ENCODE results near the gene HELZ. TPM values are rescaled to one million over a fixed set of nuclear protein-coding genes. Genes with fewer than 3 reads are reported as not detected.

The HELZ gene
- total and polyA plus RNA-seq, 4 donors = 5.5 to 175 (median 27.8) TPM

DNA sequence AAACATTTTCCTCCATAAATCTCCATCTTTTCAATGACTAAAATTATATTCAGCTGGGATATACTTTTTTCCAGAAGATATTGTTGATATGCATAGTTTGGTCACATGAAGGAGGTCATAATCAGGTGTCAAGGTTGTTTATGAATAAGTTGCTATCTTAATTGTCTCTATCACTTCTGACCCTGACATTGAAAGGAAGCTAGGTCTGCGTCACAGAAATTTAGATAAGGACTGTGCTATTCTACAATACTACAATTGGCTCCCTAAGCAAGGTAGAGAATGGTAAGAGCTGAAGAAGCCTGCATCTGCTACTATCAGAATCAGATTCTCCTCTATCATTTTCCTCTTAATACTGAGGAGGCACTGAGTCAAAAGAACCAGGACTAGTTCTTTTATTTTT lies 133.2 kb downstream of the HELZ start:
- H3K27me3 ChIP-seq (ENCODE audit: control insufficient read depth in 3 of 3, insufficient read depth in 3 of 3, low read length in 2 of 3) = no peaks in the 10 kb centered on the region
- no peaks in the 10 kb centered on the region for H3K9me3 ChIP-seq (ENCODE audit: control insufficient read depth in 4 of 4, insufficient read depth in 3 of 4, low read length in 3 of 4)
- ATAC-seq (ENCODE audit: insufficient read depth, low FRiP score) = no peak
- TF ChIP-seq, protein P1, sequence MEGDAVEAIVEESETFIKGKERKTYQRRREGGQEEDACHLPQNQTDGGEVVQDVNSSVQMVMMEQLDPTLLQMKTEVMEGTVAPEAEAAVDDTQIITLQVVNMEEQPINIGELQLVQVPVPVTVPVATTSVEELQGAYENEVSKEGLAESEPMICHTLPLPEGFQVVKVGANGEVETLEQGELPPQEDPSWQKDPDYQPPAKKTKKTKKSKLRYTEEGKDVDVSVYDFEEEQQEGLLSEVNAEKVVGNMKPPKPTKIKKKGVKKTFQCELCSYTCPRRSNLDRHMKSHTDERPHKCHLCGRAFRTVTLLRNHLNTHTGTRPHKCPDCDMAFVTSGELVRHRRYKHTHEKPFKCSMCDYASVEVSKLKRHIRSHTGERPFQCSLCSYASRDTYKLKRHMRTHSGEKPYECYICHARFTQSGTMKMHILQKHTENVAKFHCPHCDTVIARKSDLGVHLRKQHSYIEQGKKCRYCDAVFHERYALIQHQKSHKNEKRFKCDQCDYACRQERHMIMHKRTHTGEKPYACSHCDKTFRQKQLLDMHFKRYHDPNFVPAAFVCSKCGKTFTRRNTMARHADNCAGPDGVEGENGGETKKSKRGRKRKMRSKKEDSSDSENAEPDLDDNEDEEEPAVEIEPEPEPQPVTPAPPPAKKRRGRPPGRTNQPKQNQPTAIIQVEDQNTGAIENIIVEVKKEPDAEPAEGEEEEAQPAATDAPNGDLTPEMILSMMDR (IDR thresholded peaks at IDR 0.05; ENCODE audit: control extremely low read depth, extremely low read depth) = no peak
- no peak overlapping the region for H3K9ac ChIP-seq (ENCODE audit: insufficient read depth in 1 of 2, low read length in 2 of 2)
- H3K4me1 ChIP-seq (ENCODE audit: control insufficient read depth in 5 of 5, insufficient read depth in 5 of 5, low read length in 5 of 5) = peaks cover 0 to 12% (median 0%) of the 10 kb centered on the region in 5 donors
- DNase-seq = no peak
- peak overlapping the region in 1 of 2 donors; percentile 77 for H3K27ac ChIP-seq (ENCODE audit: low read depth in 1 of 2, low read length in 1 of 2)
- H3K36me3 ChIP-seq (ENCODE audit: control insufficient read depth in 4 of 4, insufficient read depth in 4 of 4, low read length in 4 of 4) = peaks cover 15 to 62% (median 42%) of the 10 kb centered on the region in 4 donors
- WGBS, 2 donors = 73 to 74% methylated on average over 1 of the region's 1 CpG
- no peak overlapping the region for H3K4me3 ChIP-seq

DNA sequence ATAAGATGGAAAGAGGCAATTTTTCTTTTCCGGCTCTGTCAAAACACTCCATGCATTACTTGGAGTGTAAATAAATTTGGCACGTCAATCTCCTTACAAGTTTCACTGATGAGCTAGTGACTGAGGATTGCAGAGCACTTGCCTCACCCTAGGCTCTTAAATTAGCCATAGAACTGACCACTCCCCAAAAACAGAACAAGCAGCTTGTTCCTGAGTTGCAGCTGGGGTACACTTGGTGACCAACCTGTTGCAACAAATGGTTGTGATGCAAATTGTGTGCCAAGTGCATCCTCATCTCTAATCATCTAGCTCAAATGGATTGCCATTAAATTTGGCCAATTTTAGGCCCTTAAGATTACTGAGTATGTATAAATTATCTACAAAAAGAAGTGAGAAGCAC lies 133.7 kb downstream of the HELZ start:
- no peaks in the 10 kb centered on the region for H3K27me3 ChIP-seq (ENCODE audit: control insufficient read depth in 3 of 3, insufficient read depth in 3 of 3, low read length in 2 of 3)
- peaks cover 0 to 12% (median 0%) of the 10 kb centered on the region in 5 donors for H3K4me1 ChIP-seq (ENCODE audit: control insufficient read depth in 5 of 5, insufficient read depth in 5 of 5, low read length in 5 of 5)
- no peak overlapping the region for H3K9ac ChIP-seq (ENCODE audit: insufficient read depth in 1 of 2, low read length in 2 of 2)
- H3K27ac ChIP-seq (ENCODE audit: low read depth in 1 of 2, low read length in 1 of 2) = peak overlapping the region in 1 of 2 donors; percentile 77
- H3K4me3 ChIP-seq = no peak overlapping the region
- H3K36me3 ChIP-seq (ENCODE audit: control insufficient read depth in 4 of 4, insufficient read depth in 4 of 4, low read length in 4 of 4) = peaks cover 17 to 62% (median 40%) of the 10 kb centered on the region in 4 donors
- DNase-seq = no peak
- no peaks in the 10 kb centered on the region for H3K9me3 ChIP-seq (ENCODE audit: control insufficient read depth in 4 of 4, insufficient read depth in 3 of 4, low read length in 3 of 4)
- ATAC-seq (ENCODE audit: insufficient read depth, low FRiP score) = no peak
- TF ChIP-seq, protein P1 (IDR thresholded peaks at IDR 0.05; ENCODE audit: control extremely low read depth, extremely low read depth) = no peak
- WGBS, 2 donors = 89% methylated on average over 2 of the region's 2 CpGs

- Histone ChIP-seq H3K4me1 (ENCODE audit: control insufficient read depth in 5 of 5, insufficient read depth in 5 of 5, low read length in 5 of 5) (peaks cover 0 to 12% (median 0%) of the 10 kb centered on the region in 5 donors), H3K36me3 (ENCODE audit: control insufficient read depth in 4 of 4, insufficient read depth in 4 of 4, low read length in 4 of 4) (peaks cover 17 to 62% (median 37%) of the 10 kb centered on the region in 4 donors), H3K27me3 (ENCODE audit: control insufficient read depth in 3 of 3, insufficient read depth in 3 of 3, low read length in 2 of 3) (no peaks in the 10 kb centered on the region), H3K27ac (ENCODE audit: low read depth in 1 of 2, low read length in 1 of 2) (no peak overlapping the region), H3K9ac (ENCODE audit: insufficient read depth in 1 of 2, low read length in 2 of 2) (no peak overlapping the region), H3K4me3 (no peak overlapping the region), H3K9me3 (ENCODE audit: control insufficient read depth in 4 of 4, insufficient read depth in 3 of 4, low read length in 3 of 4) (no peaks in the 10 kb centered on the region)
- ATAC-seq (ENCODE audit: insufficient read depth, low FRiP score) = no peak
- DNase-seq = no peak
- WGBS, 2 donors = 79 to 87% methylated on average over 3 of the region's 3 CpGs
- TF ChIP-seq, protein P1 (IDR thresholded peaks at IDR 0.05; ENCODE audit: control extremely low read depth, extremely low read depth) = no peak
Measured at GRCh38 chr17:67110619-67111018, 134.4 kb downstream of the HELZ start.

DNA sequence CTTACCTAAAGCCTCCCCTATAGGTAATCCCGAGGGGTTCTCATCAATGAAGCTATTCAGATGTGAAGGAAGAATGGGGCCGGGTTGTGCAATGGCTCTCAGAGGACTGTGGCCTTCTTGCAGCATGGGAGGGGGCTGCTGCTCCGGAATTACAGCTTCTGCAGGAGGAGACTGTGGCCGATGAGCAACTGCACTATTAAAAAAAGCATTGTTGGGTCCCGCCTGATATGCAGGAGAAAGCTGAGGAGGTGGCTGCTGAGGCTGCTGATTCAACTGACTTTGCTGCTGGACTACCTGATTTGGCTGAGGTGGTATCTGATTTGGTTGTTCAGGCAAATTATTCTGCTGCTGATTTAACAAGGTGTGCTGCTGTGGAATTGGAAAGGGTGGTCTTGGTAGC lies 135.9 kb downstream of the HELZ start:
- WGBS, 2 donors = 89 to 93% methylated on average over 5 of the region's 5 CpGs
- Histone ChIP-seq H3K9me3 (ENCODE audit: control insufficient read depth in 4 of 4, insufficient read depth in 3 of 4, low read length in 3 of 4) (no peaks in the 10 kb centered on the region), H3K36me3 (ENCODE audit: control insufficient read depth in 4 of 4, insufficient read depth in 4 of 4, low read length in 4 of 4) (peaks cover 17 to 63% (median 35%) of the 10 kb centered on the region in 4 donors), H3K27ac (ENCODE audit: low read depth in 1 of 2, low read length in 1 of 2) (no peak overlapping the region), H3K9ac (ENCODE audit: insufficient read depth in 1 of 2, low read length in 2 of 2) (no peak overlapping the region), H3K27me3 (ENCODE audit: control insufficient read depth in 3 of 3, insufficient read depth in 3 of 3, low read length in 2 of 3) (no peaks in the 10 kb centered on the region), H3K4me3 (no peak overlapping the region), H3K4me1 (ENCODE audit: control insufficient read depth in 5 of 5, insufficient read depth in 5 of 5, low read length in 5 of 5) (peaks cover 0 to 12% (median 0%) of the 10 kb centered on the region in 5 donors)
- DNase-seq (no peak), ATAC-seq (ENCODE audit: insufficient read depth, low FRiP score) (no peak)
- TF ChIP-seq, protein P1 (IDR thresholded peaks at IDR 0.05; ENCODE audit: control extremely low read depth, extremely low read depth) = no peak

All from lung (tissue), 12 donors.